GM12878 (cell line): ENCODE data around the gene CHDH. TPM values are rescaled to one million over a fixed set of nuclear protein-coding genes. Genes with fewer than 3 reads are reported as not detected.

Experiments used
- ATAC-seq: fragments of 200-7000 bp; cut with Tn5 transposase; 3 replicates; pipeline ENCODE4 v1.9.1; 2020; ENCODE audit warnings: mild to moderate bottlenecking, moderate library complexity
- BruUV-seq: library from RNA; stranded (reverse); fragments of 400-500 nt; replicated peaks from 2 replicates; lab custom pipeline; 2021; lab: Mats Ljungman, UMichigan
- CTCF ChIA-PET: fragments of 300-600 bp; sonication (Branson Sonifier 250); formaldehyde crosslinking; extraction: SDS; loops from one replicate; lab custom pipeline; 2021; ENCODE audit warnings: inconsistent platforms; lab: Yijun Ruan, JAX
- POLR2A ChIA-PET: fragments of 350-600 bp; formaldehyde crosslinking; extraction: SDS; loops from one replicate; lab custom pipeline; 2021; ENCODE audit warnings: inconsistent platforms; lab: Charles Lee
- RAD21 ChIA-PET: fragments of 300-600 bp; sonication (Branson Sonifier 250); formaldehyde crosslinking; loops from one replicate; lab custom pipeline; 2023; ENCODE audit warnings: antibody characterized with exemption; ENCODE audit not compliant: unreplicated experiment; lab: Charles Lee
- SMC1A ChIA-PET: fragments of 300-600 bp; sonication (Branson Sonifier 250); formaldehyde crosslinking; loops from one replicate; lab custom pipeline; 2023; ENCODE audit not compliant: unreplicated experiment, uncharacterized antibody; lab: Charles Lee
- DNase-seq: peaks from one replicate; pipeline ENCODE4 v3.0.0-alpha.2; 2011; ENCODE audit warnings: low read depth, low spot score
- FAIRE-seq: peaks from 3 replicates; lab custom pipeline; 2011; peaks lifted over from hg19 to GRCh38; lab: Jason Lieb, UNC
- H2AFZ ChIP-seq: 2 replicates; pipeline ENCODE4 v1.6.0; 2011; ENCODE audit warnings: low read depth, low read length, control low read depth; ENCODE audit not compliant: control insufficient read depth
- H3K27ac ChIP-seq: 2 replicates; pipeline ENCODE4 v1.5.1; 2011; ENCODE audit warnings: control low read depth; ENCODE audit not compliant: control insufficient read depth, insufficient read depth
- H3K27me3 ChIP-seq, 2 experiments: replicated peaks in 1 of 2; 2 replicates each; pipeline versions ENCODE4 v1.6.0 to v1.6.1; 2011; ENCODE audit warnings: low read length in 1 of 2; ENCODE audit not compliant: control insufficient read depth in 2 of 2, insufficient read depth in 2 of 2
- H3K36me3 ChIP-seq, 2 experiments: 2 replicates each; pipeline ENCODE4 v1.5.1; 2011; ENCODE audit warnings: low read length in 1 of 2; ENCODE audit not compliant: control insufficient read depth in 2 of 2, insufficient read depth in 2 of 2
- H3K4me1 ChIP-seq: 2 replicates; pipeline ENCODE4 v1.6.1; 2011; ENCODE audit warnings: mild to moderate bottlenecking, low read length, moderate library complexity, mixed read lengths; ENCODE audit not compliant: control insufficient read depth, insufficient read depth
- H3K4me2 ChIP-seq: 2 replicates; pipeline ENCODE4 v1.6.0; 2011; ENCODE audit warnings: control low read depth; ENCODE audit not compliant: control insufficient read depth, insufficient read depth
- H3K4me3 ChIP-seq: fragments of 200-600 bp; sonication (generic); 2 replicates; pipeline ENCODE4 v1.5.1; 2016
- H3K79me2 ChIP-seq: 2 replicates; pipeline ENCODE4 v1.6.0; 2011; ENCODE audit warnings: low read length; ENCODE audit not compliant: control insufficient read depth, insufficient read depth
- H3K9ac ChIP-seq: 2 replicates; pipeline ENCODE4 v1.8.0; 2011; ENCODE audit warnings: low read length, control low read depth, mixed read lengths; ENCODE audit not compliant: control insufficient read depth, insufficient read depth
- H3K9me3 ChIP-seq: replicated peaks from 3 replicates; pipeline ENCODE4 v1.5.1; 2011; ENCODE audit warnings: mild to moderate bottlenecking, low read length; ENCODE audit not compliant: control insufficient read depth, insufficient read depth
- H4K20me1 ChIP-seq: 2 replicates; pipeline ENCODE4 v1.6.0; 2011; ENCODE audit not compliant: control insufficient read depth, insufficient read depth
- BCL3 ChIP-seq: IDR thresholded peaks from 2 replicates; pipeline ENCODE4 v1.6.1; 2011; ENCODE audit warnings: borderline replicate concordance, low read depth, mild to moderate bottlenecking, moderate library complexity, low read length; ENCODE audit not compliant: insufficient read depth, poor library complexity, severe bottlenecking
- BHLHE40 ChIP-seq, 2 experiments: fragments of 450-650 bp in 1 of 2; IDR thresholded peaks; 2 replicates each; pipeline ENCODE4 v1.6.1; 2011 to 2017; ENCODE audit warnings: low read depth in 2 of 2, borderline replicate concordance in 1 of 2, improper control_type of control experiment in 1 of 2, low read length in 1 of 2, mild to moderate bottlenecking in 1 of 2
- CHD4 ChIP-seq: fragments of 200-600 bp; sonication (generic); IDR thresholded peaks from 2 replicates; pipeline ENCODE4 v1.6.1; 2016; ENCODE audit warnings: mild to moderate bottlenecking
- E2F4 ChIP-seq: IDR thresholded peaks from 2 replicates; pipeline ENCODE4 v1.6.1; 2012; ENCODE audit warnings: low read depth, low read length, improper control_type of control experiment
- ELK1 ChIP-seq: IDR thresholded peaks from 2 replicates; pipeline ENCODE4 v1.6.1; 2012; ENCODE audit warnings: low read depth, low read length, improper control_type of control experiment
- HSF1 ChIP-seq: fragments of 150-350 bp; IDR thresholded peaks from 2 replicates; pipeline ENCODE4 v1.6.1; 2014; ENCODE audit warnings: mild to moderate bottlenecking, low read depth, low read length
- KDM1A ChIP-seq: fragments of 200-600 bp; sonication (generic); IDR thresholded peaks from 2 replicates; pipeline ENCODE4 v1.6.1; 2016; ENCODE audit warnings: borderline replicate concordance
- PML ChIP-seq: IDR thresholded peaks from 2 replicates; pipeline ENCODE4 v1.6.1; 2012; ENCODE audit warnings: low read length, inconsistent platforms
- RB1 ChIP-seq: fragments of 450-650 bp; formaldehyde crosslinking; IDR thresholded peaks from 2 replicates; pipeline ENCODE4 v1.6.1; 2017; ENCODE audit warnings: mild to moderate bottlenecking, borderline replicate concordance
- TBL1XR1 ChIP-seq: IDR thresholded peaks from 2 replicates; pipeline ENCODE4 v1.6.1; 2012; ENCODE audit warnings: low read depth, low read length, improper control_type of control experiment
- ZNF592 ChIP-seq: fragments of 450-650 bp; IDR thresholded peaks from 2 replicates; pipeline ENCODE4 v1.6.1; 2017; ENCODE audit warnings: mild to moderate bottlenecking, moderate library complexity
- WGBS: methylation state at CpG from one replicate; pipeline ENCODE4 v1.1.6; 2016; ENCODE audit warnings: low lambda C conversion rate; ENCODE audit not compliant: insufficient replicate concordance, insufficient coverage; ENCODE audit errors: missing lambda C conversion rate; 5-methylcytosine and 5-hydroxymethylcytosine counted together
- in situ Hi-C: fragments of 300-500 bp; cut with MboI; formaldehyde crosslinking; loops from 9 replicates; pipeline ENCODE4 v1.14.3; 2018; ENCODE audit warnings: mixed read lengths
- intact Hi-C: fragments of 100-400 bp; cut with micrococcal nuclease; formaldehyde crosslinking; loops from one replicate; pipeline ENCODE4 v1.14.2; 2022; ENCODE audit not compliant: unreplicated experiment
- polyA plus RNA-seq, 11 experiments: library from polyadenylated mRNA; depleted of rRNA in 4 of 11; unstranded in 6 of 11; stranded (reverse) in 5 of 11; fragments of >200 nt; fragmentation: Nextera tagmentation in 4 of 11; fragmentation: Illumina TruSeq in 1 of 11; extraction: Ambion mirVana in 4 of 11; extraction: Trizol in 1 of 11; gene quantifications; 1 replicate in 1 of 11; 2 replicates in 10 of 11; pipeline versions ENCODE4 v1.2.1 to v1.2.3, GENCODE V29; 2011 to 2016; ENCODE audit warnings: inconsistent platforms in 2 of 11, missing spikeins in 2 of 11, low read depth in 1 of 11
- total RNA-seq, 4 experiments: library from RNA; depleted of rRNA in 3 of 4; stranded (reverse); fragments of >200 nt in 3 of 4; fragmentation: Illumina TruSeq in 1 of 4; extraction: Trizol in 1 of 4; gene quantifications; 2 replicates each; pipeline versions ENCODE4 v1.2.1 to v1.2.3, GENCODE V29; 2013 to 2021

CHDH gene
- total and polyA plus RNA-seq, 10 of the 15 experiments (the other 5 are each of a cell fraction or from before 2014, with no cell fraction given) = 0.95 to 8.3 (median 2.9) TPM

GRCh38 chr3:53819163-53819868 lies 26.9 kb downstream of the CHDH start:
- intact Hi-C loops = no loop called here
- Histone ChIP-seq H3K4me3 (no peak overlapping the region), H3K4me1 (no peaks in the 10 kb centered on the region), H3K27me3 (no peaks in the 10 kb centered on the region), H3K9ac (no peak overlapping the region), H3K36me3 (peaks cover 4% of the 10 kb centered on the region in 2 experiments; a peak in 3 of 4 replicates), H3K79me2 (no peaks in the 10 kb centered on the region), H2AFZ (no peak overlapping the region), H3K9me3 (no peaks in the 10 kb centered on the region), H3K27ac (no peak overlapping the region), H3K4me2 (no peak overlapping the region), H4K20me1 (no peaks in the 10 kb centered on the region)
- in situ Hi-C loops = no loop called here
- ChIA-PET POLR2A (no interaction called here), RAD21 (no interaction called here), CTCF (no interaction called here), SMC1A (interaction anchor here (0.8 kb wide), 1 partner anchor 76 kb away, joined by 3 read pairs; no protein-coding TSS in a partner anchor)
- ATAC-seq (no peak), DNase-seq (no peak), FAIRE-seq (no peak)
- 40% methylated on average over 14 of the region's 14 CpGs for WGBS
- TF ChIP-seq E2F4 (no peak), ELK1 (no peak), KDM1A (no peak), RB1 (no peak), HSF1 (no peak), TBL1XR1 (no peak), ZNF592 (no peak), BHLHE40 (IDR thresholded peaks at IDR 0.05; ENCODE audit: borderline replicate concordance in 1 of 2, low read depth in 2 of 2, low read length in 1 of 2) (no peak), BCL3 (no peak), PML (no peak), CHD4 (no peak)
- BruUV-seq = no TSS peak
